Endothelial cell of umbilical vein (primary cell): ENCODE data around the gene ARPP19. TPM values are rescaled to one million over a fixed set of nuclear protein-coding genes. Genes with fewer than 3 reads are reported as not detected.
"Not testable (repeated sequence)": the region's sequence is repeated elsewhere in the genome, so short reads cannot be mapped to it uniquely, and the experiment has no call there.

ENCODE experiments used
- BruUV-seq: library from RNA; stranded (reverse); fragments of 400-500 nt; replicated peaks from 2 replicates; lab custom pipeline; 2021; lab: Mats Ljungman, UMichigan
- CTCF ChIA-PET: fragments of 300-600, 350-600 bp; sonication (Branson Sonifier 250); formaldehyde crosslinking; loops from one replicate; lab custom pipeline; 2021; ENCODE audit warnings: antibody characterized with exemption, inconsistent platforms; lab: Charles Lee
- POLR2A ChIA-PET: fragments of 300-600, 350-600 bp; sonication (Branson Sonifier 250); formaldehyde crosslinking; loops from one replicate; lab custom pipeline; 2021; ENCODE audit warnings: antibody characterized with exemption, inconsistent platforms; lab: Charles Lee
- DNase-seq: peaks from one replicate; pipeline ENCODE4 v3.0.0-alpha.2; 2011; ENCODE audit warnings: low read depth, low spot score
- FAIRE-seq: peaks from 2 replicates; lab custom pipeline; 2011; peaks lifted over from hg19 to GRCh38; lab: Jason Lieb, UNC
- H2AFZ ChIP-seq: 2 replicates; pipeline ENCODE4 v1.6.0; 2012; ENCODE audit warnings: low read depth, low read length, control low read depth, inconsistent platforms
- H3K27ac ChIP-seq: 2 replicates; pipeline ENCODE4 v1.5.1; 2011; ENCODE audit warnings: low read depth, mild to moderate bottlenecking, control low read depth, low read length, moderate library complexity; ENCODE audit not compliant: insufficient read depth
- H3K27me3 ChIP-seq, 2 experiments: 2 replicates each; pipeline versions ENCODE4 v1.6.0 to v1.6.1; 2011; ENCODE audit warnings: low read length in 2 of 2, mixed read lengths in 1 of 2; ENCODE audit not compliant: control insufficient read depth in 2 of 2, insufficient read depth in 2 of 2
- H3K36me3 ChIP-seq, 2 experiments: 2 replicates in 1 of 2; 3 replicates in 1 of 2; pipeline ENCODE4 v1.5.1; 2011; ENCODE audit warnings: low read length in 2 of 2, mild to moderate bottlenecking in 1 of 2, moderate library complexity in 1 of 2; ENCODE audit not compliant: control insufficient read depth in 2 of 2, insufficient read depth in 2 of 2; ENCODE audit errors: extremely low read depth in 1 of 2
- H3K4me1 ChIP-seq: 3 replicates; pipeline ENCODE4 v1.5.1; 2011; ENCODE audit warnings: mild to moderate bottlenecking, low read length; ENCODE audit not compliant: control insufficient read depth, insufficient read depth; ENCODE audit errors: extremely low read depth
- H3K4me2 ChIP-seq: 2 replicates; pipeline ENCODE4 v1.6.1; 2011; ENCODE audit warnings: low read length, control low read depth, mixed read lengths; ENCODE audit not compliant: insufficient read depth
- H3K4me3 ChIP-seq, 3 experiments: fragments of 200-600 bp in 1 of 3; sonication (generic), shearing (Covaris generic) in 1 of 3; replicated peaks in 1 of 3; 2 replicates each; pipeline ENCODE4 v1.5.1; 2011 to 2016; ENCODE audit warnings: control low read depth in 3 of 3, low read length in 3 of 3, mild to moderate bottlenecking in 2 of 3, inconsistent platforms in 1 of 3, low read depth in 1 of 3, moderate library complexity in 1 of 3; ENCODE audit not compliant: insufficient read depth in 1 of 3
- H3K79me2 ChIP-seq: 2 replicates; pipeline ENCODE4 v1.6.0; 2012; ENCODE audit warnings: low read length, inconsistent platforms; ENCODE audit not compliant: control insufficient read depth, insufficient read depth
- H3K9ac ChIP-seq: replicated peaks from 2 replicates; pipeline ENCODE3; 2011; ENCODE audit warnings: low read length, control low read depth; ENCODE audit not compliant: insufficient read depth; ENCODE audit errors: extremely low read depth
- H3K9me1 ChIP-seq: replicated peaks from 3 replicates; pipeline ENCODE4 v1.6.0; 2011; ENCODE audit warnings: mild to moderate bottlenecking, low read length; ENCODE audit not compliant: control insufficient read depth, insufficient read depth; ENCODE audit errors: extremely low read depth
- H3K9me3 ChIP-seq: replicated peaks from 2 replicates; pipeline ENCODE4 v1.5.1; 2012; ENCODE audit warnings: low read length, inconsistent platforms; ENCODE audit not compliant: control insufficient read depth, insufficient read depth
- H4K20me1 ChIP-seq: replicated peaks from 2 replicates; pipeline ENCODE3; 2011; ENCODE audit warnings: mild to moderate bottlenecking, low read length; ENCODE audit not compliant: control insufficient read depth, insufficient read depth; ENCODE audit errors: extremely low read depth
- CTCF ChIP-seq, 2 donors: IDR thresholded peaks; 1 replicate in 1 of 2; 2 replicates in 1 of 2; pipeline ENCODE4 v1.5.1; 2011; ENCODE audit warnings: low read length in 2 of 2, mild to moderate bottlenecking in 2 of 2, moderate library complexity in 2 of 2, control low read depth in 1 of 2, inconsistent platforms in 1 of 2, low read depth in 1 of 2; ENCODE audit not compliant: insufficient read depth in 1 of 2; ENCODE audit errors: extremely low read depth in 1 of 2
- EZH2 ChIP-seq: IDR thresholded peaks from 2 replicates; pipeline ENCODE4 v1.6.1; 2012; ENCODE audit warnings: borderline replicate concordance, low read depth, mild to moderate bottlenecking, moderate library complexity, low read length, inconsistent platforms; ENCODE audit not compliant: severe bottlenecking
- FOS ChIP-seq: IDR thresholded peaks from 2 replicates; pipeline ENCODE4 v1.6.1; 2011; ENCODE audit warnings: mild to moderate bottlenecking, low read length, moderate library complexity, borderline replicate concordance; ENCODE audit not compliant: insufficient read depth
- GATA2 ChIP-seq: IDR thresholded peaks from 2 replicates; pipeline ENCODE4 v1.7.0; 2011; ENCODE audit warnings: low read depth, mild to moderate bottlenecking, moderate library complexity, mixed read lengths, low read length; ENCODE audit not compliant: insufficient read length, insufficient read depth
- JUN ChIP-seq: IDR thresholded peaks from 2 replicates; pipeline ENCODE4 v1.6.1; 2011; ENCODE audit warnings: borderline replicate concordance, low read depth; ENCODE audit not compliant: insufficient read length, insufficient read depth
- MAX ChIP-seq: IDR thresholded peaks from 2 replicates; pipeline ENCODE4 v1.6.1; 2011; ENCODE audit not compliant: insufficient read depth, insufficient read length
- MYC ChIP-seq: IDR thresholded peaks from one replicate; pipeline ENCODE4 v1.6.1; 2011; ENCODE audit warnings: mild to moderate bottlenecking, low read depth, low read length
- POLR2A ChIP-seq: IDR thresholded peaks from 2 replicates; pipeline ENCODE4 v1.6.1; 2012; ENCODE audit warnings: low read depth, mild to moderate bottlenecking, control low read depth, low read length
- POLR2AphosphoS5 ChIP-seq: IDR thresholded peaks from 2 replicates; pipeline ENCODE4 v1.6.1; 2012; ENCODE audit warnings: low read depth, mild to moderate bottlenecking, control low read depth, low read length, moderate library complexity; ENCODE audit not compliant: insufficient read depth
- dilution Hi-C: fragments of 300-500 bp; cut with MboI; formaldehyde crosslinking; loops from one replicate; pipeline ENCODE4 v1.15.0; 2019; ENCODE audit warnings: low sequenced_read_pairs; ENCODE audit not compliant: extremely low pct_ligation_motif_present
- intact Hi-C: fragments of 100-400 bp; cut with micrococcal nuclease; formaldehyde crosslinking; loops from one replicate; pipeline ENCODE4 v1.10.0; 2022
- polyA plus RNA-seq, 4 experiments: library from polyadenylated mRNA; depleted of rRNA in 3 of 4; stranded (reverse) in 3 of 4; unstranded in 1 of 4; fragments of >200 nt; gene quantifications; 2 replicates each; pipeline versions ENCODE4 v1.2.1 to v1.2.3, GENCODE V29; 2011 to 2012; ENCODE audit warnings: missing spikeins in 1 of 4
- total RNA-seq: library from RNA; stranded (reverse); gene quantifications from 2 replicates; pipeline ENCODE4 v1.2.3, GENCODE V29; 2021

Gene ARPP19
- total and polyA plus RNA-seq, 2 donors (not counting 3 experiments of a cell fraction or from before 2014, with no cell fraction given), result 47.1 to 191 TPM

- H3K9ac ChIP-seq, H3K4me2 ChIP-seq, dilution Hi-C loops, intact Hi-C loops, H3K4me1 ChIP-seq, FAIRE-seq, DNase-seq, POLR2A ChIA-PET, H3K27ac ChIP-seq, BruUV-seq, H2AFZ ChIP-seq, H3K9me3 ChIP-seq, H3K27me3 ChIP-seq, H3K4me3 ChIP-seq, H3K9me1 ChIP-seq, H4K20me1 ChIP-seq: not testable (repeated sequence)
- CTCF ChIA-PET, result interaction anchor here (1.7 to 2.1 kb wide), 2 partner anchors 8 kb away, joined by 4 to 6 read pairs; no protein-coding TSS in a partner anchor
- Histone ChIP-seq H3K36me3 (peaks cover 11 to 30% of the 10 kb centered on the region in 2 experiments), H3K79me2 (peaks cover 27% of the 10 kb centered on the region)
These were observed 17.6 kb downstream of the ARPP19 start for GRCh38 chr15:52551186-52551585.

GRCh38 chr15:52546031-52546751, 22.6 kb downstream of the ARPP19 start:
- no peak for TF ChIP-seq MAX
- no peak for TF ChIP-seq JUN
- no peak for TF ChIP-seq POLR2A
- TF ChIP-seq POLR2AphosphoS5, result no peak
- no peak for TF ChIP-seq EZH2
- no peak for TF ChIP-seq FOS
- no peak for TF ChIP-seq GATA2
- TF ChIP-seq MYC, result no peak
- no peak for TF ChIP-seq CTCF (IDR thresholded peaks at IDR 0.05; ENCODE audit: extremely low read depth in 1 of 2, insufficient read depth in 1 of 2, low read depth in 1 of 2, low read length in 2 of 2)
- Histone ChIP-seq H3K4me2 (no peak overlapping the region), H3K9ac (no peak overlapping the region), H3K79me2 (no peaks in the 10 kb centered on the region), H2AFZ (no peak overlapping the region), H3K36me3 (peaks cover 13 to 14% of the 10 kb centered on the region in 2 experiments), H3K4me3 (no peak overlapping the region), H3K27ac (no peak overlapping the region), H3K27me3 (no peaks in the 10 kb centered on the region), H3K4me1 (no peaks in the 10 kb centered on the region), H3K9me1 (no peaks in the 10 kb centered on the region), H3K9me3 (no peaks in the 10 kb centered on the region), H4K20me1 (no peaks in the 10 kb centered on the region)
- intact Hi-C loops (no loop called here), dilution Hi-C loops (no loop called here)
- no peak for DNase-seq
- CTCF ChIA-PET, result interaction anchor here (0.8 to 1.2 kb wide), 4 partner anchors 11 to 250 kb away, joined by 3 read pairs; no protein-coding TSS in a partner anchor
- POLR2A ChIA-PET, result no interaction called here
- no TSS peak for BruUV-seq
- FAIRE-seq, result no peak
